ENCODE data around the gene GALK1. TPM values are rescaled to one million over a fixed set of nuclear protein-coding genes. Genes with fewer than 3 reads are reported as not detected.

GALK1 gene
- total RNA-seq, 3 donors from 2014 or later, result 16.9 to 23.5 (median 21.3) TPM

DNA sequence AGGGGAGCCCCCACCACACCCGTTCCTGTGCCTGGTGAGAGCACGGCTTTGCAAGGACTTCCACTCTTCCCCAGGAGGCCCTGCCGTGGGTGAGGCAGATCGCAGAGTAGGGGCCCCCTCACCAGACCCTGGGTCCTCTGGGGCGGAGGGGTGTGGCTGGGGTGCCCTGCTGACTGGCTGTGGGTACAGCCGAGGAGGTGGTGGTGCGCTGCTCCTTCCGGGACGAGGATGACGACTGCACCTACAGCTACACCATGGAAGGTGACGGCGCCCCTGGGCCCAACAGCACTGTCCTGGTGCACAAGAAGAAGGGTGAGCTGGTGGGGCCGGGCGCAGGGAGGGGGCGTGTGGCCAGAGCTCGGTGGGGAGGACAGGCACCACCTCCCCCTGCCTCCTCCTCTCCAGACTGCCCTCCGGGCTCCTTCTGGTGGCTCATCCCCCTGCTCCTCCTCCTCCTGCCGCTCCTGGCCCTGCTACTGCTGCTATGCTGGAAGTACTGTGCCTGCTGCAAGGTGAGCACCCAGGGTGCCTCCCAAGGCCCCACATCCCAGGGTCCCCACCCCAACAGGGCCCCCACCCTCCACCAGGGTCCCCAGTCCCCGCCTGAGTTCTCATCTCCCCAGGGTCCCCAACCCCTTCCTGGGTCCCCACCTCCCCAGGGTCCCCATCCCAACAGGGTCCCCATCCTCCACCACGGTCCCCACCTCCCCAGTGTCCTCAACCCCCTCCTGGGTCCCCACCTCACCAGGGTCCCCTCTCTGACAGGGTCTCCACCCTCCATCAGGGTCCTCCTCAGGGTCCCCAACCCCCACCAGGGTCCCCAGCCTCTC lies 27.6 kb downstream of the GALK1 start:
- H3K27me3 Mint-ChIP-seq (ENCODE audit: low read depth), result no peaks in the 10 kb centered on the region
- no peaks in the 10 kb centered on the region for H3K9me3 Mint-ChIP-seq
- H3K36me3 Mint-ChIP-seq (ENCODE audit: insufficient read depth), result no peaks in the 10 kb centered on the region
- H3K4me3 Mint-ChIP-seq, result no peak overlapping the region
- H3K4me1 Mint-ChIP-seq (ENCODE audit: low read depth), result peaks cover 2% of the 10 kb centered on the region
- ATAC-seq (no peak), DNase-seq (no peak)

DNA sequence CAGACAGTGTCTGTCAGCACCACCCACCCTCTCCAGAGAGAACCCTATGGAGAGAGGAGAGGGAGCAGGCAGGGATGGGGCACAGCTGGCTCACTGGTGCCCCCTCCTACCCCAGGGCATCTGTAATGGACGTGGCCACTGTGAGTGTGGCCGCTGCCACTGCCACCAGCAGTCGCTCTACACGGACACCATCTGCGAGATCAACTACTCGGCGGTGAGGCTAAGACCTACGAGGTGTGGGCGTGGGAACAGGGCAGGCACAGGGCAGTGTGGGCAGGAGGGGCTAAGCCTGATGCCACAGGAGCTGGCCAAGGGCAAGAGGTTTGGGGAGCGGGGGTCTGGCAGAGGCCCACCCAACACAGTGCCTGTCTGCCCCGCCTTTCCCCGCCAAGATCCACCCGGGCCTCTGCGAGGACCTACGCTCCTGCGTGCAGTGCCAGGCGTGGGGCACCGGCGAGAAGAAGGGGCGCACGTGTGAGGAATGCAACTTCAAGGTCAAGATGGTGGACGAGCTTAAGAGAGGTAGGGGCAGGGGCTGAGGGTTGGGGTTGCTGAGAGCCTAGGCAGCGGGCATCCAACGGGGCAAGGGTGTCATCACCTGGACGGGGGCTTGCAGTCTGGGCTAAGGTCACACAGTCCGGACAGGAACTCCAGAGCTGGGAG lies 28.7 kb downstream of the GALK1 start:
- H3K36me3 Mint-ChIP-seq (ENCODE audit: insufficient read depth), result no peaks in the 10 kb centered on the region
- DNase-seq (no peak), ATAC-seq (no peak)
- H3K4me1 Mint-ChIP-seq (ENCODE audit: low read depth), result peaks cover 2% of the 10 kb centered on the region
- no peak overlapping the region for H3K4me3 Mint-ChIP-seq
- no peaks in the 10 kb centered on the region for H3K9me3 Mint-ChIP-seq
- H3K27me3 Mint-ChIP-seq (ENCODE audit: low read depth), result no peaks in the 10 kb centered on the region

DNA sequence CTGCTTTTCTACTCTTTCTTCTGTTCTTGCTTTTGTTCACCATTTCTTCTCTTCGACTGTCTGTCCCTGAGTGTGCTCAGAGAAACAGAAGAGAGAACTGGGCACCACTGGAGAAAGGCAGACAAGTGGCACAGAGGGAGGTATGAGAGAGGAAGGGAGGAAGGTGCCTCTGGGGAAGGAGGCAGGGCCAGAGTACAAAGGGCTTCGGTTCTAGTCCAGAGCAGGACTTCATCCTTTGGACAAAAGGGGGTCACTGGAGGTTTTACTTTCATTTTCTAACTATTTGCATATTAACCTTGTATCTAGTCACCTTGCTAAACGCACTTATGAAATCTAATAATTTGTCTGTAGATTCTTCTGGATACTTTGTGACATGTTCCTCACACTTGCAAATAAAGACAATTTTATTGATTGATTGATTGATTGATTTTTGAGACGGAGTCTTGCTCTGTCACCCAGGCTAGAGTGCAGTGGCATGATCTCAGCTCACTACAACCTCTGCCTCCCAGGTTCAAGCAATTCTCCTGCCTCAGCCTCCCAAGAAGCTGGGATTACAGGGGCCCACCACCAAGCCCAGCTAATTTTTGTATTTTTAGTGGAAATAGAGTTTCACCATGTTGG lies 30.2 kb downstream of the GALK1 start:
- Mint-ChIP-seq H3K9me3 (no peaks in the 10 kb centered on the region), H3K4me1 (ENCODE audit: low read depth) (peaks cover 2% of the 10 kb centered on the region), H3K36me3 (ENCODE audit: insufficient read depth) (no peaks in the 10 kb centered on the region), H3K27me3 (ENCODE audit: low read depth) (no peaks in the 10 kb centered on the region), H3K4me3 (no peak overlapping the region)
- ATAC-seq, result no peak
- no peak for DNase-seq

DNA sequence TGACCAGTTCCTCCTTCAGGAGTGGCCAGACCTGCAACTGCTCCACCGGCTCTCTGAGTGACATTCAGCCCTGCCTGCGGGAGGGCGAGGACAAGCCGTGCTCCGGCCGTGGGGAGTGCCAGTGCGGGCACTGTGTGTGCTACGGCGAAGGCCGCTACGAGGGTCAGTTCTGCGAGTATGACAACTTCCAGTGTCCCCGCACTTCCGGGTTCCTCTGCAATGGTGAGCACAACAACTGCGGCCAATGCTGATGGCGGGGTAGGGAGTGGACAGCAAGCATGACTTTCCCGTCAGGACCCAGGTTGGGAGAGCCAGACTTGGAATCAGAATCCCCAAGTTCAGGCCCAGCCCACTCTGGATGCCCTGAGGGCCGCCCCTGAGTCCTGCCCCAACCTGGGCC lies 31.5 kb downstream of the GALK1 start:
- ATAC-seq, result no peak
- H3K4me3 Mint-ChIP-seq, result no peak overlapping the region
- DNase-seq, result no peak
- peaks cover 2% of the 10 kb centered on the region for H3K4me1 Mint-ChIP-seq (ENCODE audit: low read depth)
- no peaks in the 10 kb centered on the region for H3K27me3 Mint-ChIP-seq (ENCODE audit: low read depth)
- H3K36me3 Mint-ChIP-seq (ENCODE audit: insufficient read depth), result no peaks in the 10 kb centered on the region
- no peaks in the 10 kb centered on the region for H3K9me3 Mint-ChIP-seq

DNA sequence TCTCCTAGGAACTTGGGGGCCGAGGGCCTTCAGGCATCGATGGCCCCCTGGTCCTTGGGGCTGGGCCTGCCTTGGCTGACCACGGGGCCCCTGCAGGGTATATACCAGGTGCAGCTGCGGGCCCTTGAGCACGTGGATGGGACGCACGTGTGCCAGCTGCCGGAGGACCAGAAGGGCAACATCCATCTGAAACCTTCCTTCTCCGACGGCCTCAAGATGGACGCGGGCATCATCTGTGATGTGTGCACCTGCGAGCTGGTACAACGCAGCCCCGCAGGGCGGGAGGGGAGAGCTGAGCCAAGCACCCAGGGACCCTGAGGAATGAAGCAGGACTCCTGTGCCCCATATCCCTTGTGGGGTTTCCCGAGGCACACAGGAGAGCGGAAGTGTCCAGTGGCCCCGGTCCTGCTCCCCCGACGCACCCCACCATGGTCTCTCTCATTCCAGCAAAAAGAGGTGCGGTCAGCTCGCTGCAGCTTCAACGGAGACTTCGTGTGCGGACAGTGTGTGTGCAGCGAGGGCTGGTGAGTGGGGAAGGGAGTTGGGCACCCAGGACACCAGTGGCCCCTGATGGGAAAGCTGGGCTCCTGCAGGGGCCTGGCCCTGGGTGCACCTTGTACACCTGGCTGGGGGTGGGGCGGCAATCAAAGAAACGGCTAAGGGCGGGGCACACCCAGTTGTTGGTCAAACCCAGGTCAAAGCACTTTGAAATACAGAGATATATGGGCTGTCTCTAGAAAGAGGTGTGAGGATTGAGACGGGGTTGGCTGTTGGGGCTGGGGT lies 33.1 kb downstream of the GALK1 start:
- peaks cover 2% of the 10 kb centered on the region for H3K4me1 Mint-ChIP-seq (ENCODE audit: low read depth)
- no peak for ATAC-seq
- no peak for DNase-seq
- no peaks in the 10 kb centered on the region for H3K27me3 Mint-ChIP-seq (ENCODE audit: low read depth)
- H3K36me3 Mint-ChIP-seq (ENCODE audit: insufficient read depth), result no peaks in the 10 kb centered on the region
- no peaks in the 10 kb centered on the region for H3K9me3 Mint-ChIP-seq
- no peak overlapping the region for H3K4me3 Mint-ChIP-seq

DNA sequence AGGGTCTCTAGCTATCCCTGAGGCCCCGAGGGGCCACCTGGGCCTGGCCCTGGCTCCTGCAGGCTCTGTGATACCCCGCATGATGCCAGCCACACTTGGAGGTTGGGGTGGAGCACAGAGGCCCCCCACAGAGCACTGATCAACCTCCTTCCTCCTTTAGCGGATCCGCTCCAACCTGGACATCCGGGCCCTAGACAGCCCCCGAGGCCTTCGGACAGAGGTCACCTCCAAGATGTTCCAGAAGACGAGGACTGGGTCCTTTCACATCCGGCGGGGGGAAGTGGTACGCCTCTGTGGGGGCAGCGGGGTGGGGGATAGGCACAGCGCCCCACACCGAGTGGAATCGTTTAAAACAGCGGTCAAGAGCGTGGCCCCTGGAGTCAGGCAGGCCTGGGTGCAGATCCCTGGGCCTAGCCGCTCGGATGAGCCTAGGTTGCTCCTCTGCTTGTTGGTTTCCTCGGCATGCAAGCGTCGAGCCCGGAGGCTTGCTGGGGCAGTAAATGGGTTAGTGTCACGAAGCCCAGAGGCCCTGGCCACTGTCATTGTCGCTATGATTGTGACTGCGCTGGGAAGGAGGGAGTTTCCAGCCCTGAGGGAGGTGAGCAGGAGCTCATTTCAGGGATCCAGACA lies 33.8 kb downstream of the GALK1 start:
- Mint-ChIP-seq H3K36me3 (ENCODE audit: insufficient read depth) (no peaks in the 10 kb centered on the region), H3K4me1 (ENCODE audit: low read depth) (peaks cover 2% of the 10 kb centered on the region), H3K9me3 (no peaks in the 10 kb centered on the region), H3K4me3 (no peak overlapping the region), H3K27me3 (ENCODE audit: low read depth) (no peaks in the 10 kb centered on the region)
- ATAC-seq (no peak), DNase-seq (no peak)

DNA sequence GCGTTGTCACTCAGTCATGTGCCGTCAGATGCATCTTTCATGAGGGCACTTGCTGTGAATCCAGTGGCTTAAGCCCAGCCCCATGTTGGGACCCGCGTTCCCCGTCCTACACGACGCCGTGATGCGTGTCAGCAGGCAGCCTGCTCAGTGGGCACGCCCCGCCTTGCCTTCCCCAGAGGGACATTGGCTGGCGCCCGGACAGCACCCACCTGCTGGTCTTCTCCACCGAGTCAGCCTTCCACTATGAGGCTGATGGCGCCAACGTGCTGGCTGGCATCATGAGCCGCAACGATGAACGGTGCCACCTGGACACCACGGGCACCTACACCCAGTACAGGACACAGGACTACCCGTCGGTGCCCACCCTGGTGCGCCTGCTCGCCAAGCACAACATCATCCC lies 34.9 kb downstream of the GALK1 start:
- ATAC-seq, result no peak
- H3K36me3 Mint-ChIP-seq (ENCODE audit: insufficient read depth), result no peaks in the 10 kb centered on the region

DNA sequence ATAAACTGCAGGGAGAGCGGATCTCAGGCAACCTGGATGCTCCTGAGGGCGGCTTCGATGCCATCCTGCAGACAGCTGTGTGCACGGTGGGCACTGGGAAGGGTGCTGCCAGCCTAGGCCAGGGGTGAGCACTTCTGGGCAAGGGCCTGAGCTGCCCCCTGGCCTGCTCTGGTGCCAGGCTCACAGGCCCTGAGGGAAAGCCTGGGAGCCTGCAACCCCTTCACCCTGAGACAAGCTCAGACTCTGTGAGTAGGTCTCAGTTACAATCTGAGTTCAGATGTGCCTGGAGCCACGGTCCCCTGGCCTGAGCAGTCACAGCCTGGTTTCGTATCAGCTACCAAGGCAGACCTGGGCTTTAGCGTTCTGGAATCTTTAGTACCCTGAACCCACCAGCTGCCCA lies 35.6 kb downstream of the GALK1 start:
- H3K9me3 Mint-ChIP-seq, result no peaks in the 10 kb centered on the region
- H3K4me1 Mint-ChIP-seq (ENCODE audit: low read depth), result no peaks in the 10 kb centered on the region
- H3K36me3 Mint-ChIP-seq (ENCODE audit: insufficient read depth), result no peaks in the 10 kb centered on the region
- no peaks in the 10 kb centered on the region for H3K27me3 Mint-ChIP-seq (ENCODE audit: low read depth)
- DNase-seq (no peak), ATAC-seq (no peak)
- H3K4me3 Mint-ChIP-seq, result no peak overlapping the region

More for the DNA sequence above, 34.9 kb downstream of the GALK1 start:
- no peak overlapping the region for H3K4me3 Mint-ChIP-seq
- no peaks in the 10 kb centered on the region for H3K9me3 Mint-ChIP-seq
- DNase-seq, result no peak
- H3K27me3 Mint-ChIP-seq (ENCODE audit: low read depth), result no peaks in the 10 kb centered on the region
- H3K4me1 Mint-ChIP-seq (ENCODE audit: low read depth), result peaks cover 2% of the 10 kb centered on the region

DNA sequence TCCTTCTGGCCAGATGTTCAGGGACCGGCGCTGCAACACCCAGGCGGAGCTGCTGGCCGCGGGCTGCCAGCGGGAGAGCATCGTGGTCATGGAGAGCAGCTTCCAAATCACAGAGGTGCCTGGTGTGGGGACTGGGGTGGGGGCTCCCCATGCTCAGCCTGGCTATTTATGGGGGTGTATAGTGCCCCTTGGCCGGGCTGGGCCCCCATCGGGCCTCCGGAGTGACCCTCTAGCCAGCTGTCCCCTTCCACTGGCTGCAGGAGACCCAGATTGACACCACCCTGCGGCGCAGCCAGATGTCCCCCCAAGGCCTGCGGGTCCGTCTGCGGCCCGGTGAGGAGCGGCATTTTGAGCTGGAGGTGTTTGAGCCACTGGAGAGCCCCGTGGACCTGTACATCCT lies 37.6 kb downstream of the GALK1 start:
- Mint-ChIP-seq H3K9me3 (no peaks in the 10 kb centered on the region), H3K36me3 (ENCODE audit: insufficient read depth) (no peaks in the 10 kb centered on the region), H3K27me3 (ENCODE audit: low read depth) (no peaks in the 10 kb centered on the region), H3K4me3 (no peak overlapping the region), H3K4me1 (ENCODE audit: low read depth) (no peaks in the 10 kb centered on the region)
- ATAC-seq (no peak), DNase-seq (no peak)

DNA sequence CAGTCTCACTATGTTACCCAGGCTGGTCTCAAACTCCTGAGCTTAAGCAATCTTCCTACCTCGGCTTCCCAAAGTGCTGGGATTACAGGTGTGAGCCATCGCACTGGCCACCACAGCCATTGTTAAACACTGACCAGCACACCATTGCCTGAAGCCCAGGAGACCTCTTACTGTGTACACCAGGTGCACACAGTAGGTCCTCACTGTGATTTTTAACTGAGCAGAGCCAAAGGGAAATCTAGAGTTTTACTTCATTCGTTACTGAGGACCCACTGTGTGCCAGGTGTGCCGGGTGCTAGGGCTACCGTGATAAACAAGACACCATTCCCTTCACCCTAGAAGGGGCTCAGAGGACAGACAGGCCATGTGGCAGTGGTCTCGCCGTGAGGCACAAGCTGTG lies 39.5 kb downstream of the GALK1 start:
- DNase-seq (no peak), ATAC-seq (no peak)
- H3K4me3 Mint-ChIP-seq, result no peak overlapping the region
- peaks cover 1% of the 10 kb centered on the region for H3K27me3 Mint-ChIP-seq (ENCODE audit: low read depth)
- no peaks in the 10 kb centered on the region for H3K36me3 Mint-ChIP-seq (ENCODE audit: insufficient read depth)
- H3K9me3 Mint-ChIP-seq, result no peaks in the 10 kb centered on the region
- H3K4me1 Mint-ChIP-seq (ENCODE audit: low read depth), result peaks cover 4% of the 10 kb centered on the region

DNA sequence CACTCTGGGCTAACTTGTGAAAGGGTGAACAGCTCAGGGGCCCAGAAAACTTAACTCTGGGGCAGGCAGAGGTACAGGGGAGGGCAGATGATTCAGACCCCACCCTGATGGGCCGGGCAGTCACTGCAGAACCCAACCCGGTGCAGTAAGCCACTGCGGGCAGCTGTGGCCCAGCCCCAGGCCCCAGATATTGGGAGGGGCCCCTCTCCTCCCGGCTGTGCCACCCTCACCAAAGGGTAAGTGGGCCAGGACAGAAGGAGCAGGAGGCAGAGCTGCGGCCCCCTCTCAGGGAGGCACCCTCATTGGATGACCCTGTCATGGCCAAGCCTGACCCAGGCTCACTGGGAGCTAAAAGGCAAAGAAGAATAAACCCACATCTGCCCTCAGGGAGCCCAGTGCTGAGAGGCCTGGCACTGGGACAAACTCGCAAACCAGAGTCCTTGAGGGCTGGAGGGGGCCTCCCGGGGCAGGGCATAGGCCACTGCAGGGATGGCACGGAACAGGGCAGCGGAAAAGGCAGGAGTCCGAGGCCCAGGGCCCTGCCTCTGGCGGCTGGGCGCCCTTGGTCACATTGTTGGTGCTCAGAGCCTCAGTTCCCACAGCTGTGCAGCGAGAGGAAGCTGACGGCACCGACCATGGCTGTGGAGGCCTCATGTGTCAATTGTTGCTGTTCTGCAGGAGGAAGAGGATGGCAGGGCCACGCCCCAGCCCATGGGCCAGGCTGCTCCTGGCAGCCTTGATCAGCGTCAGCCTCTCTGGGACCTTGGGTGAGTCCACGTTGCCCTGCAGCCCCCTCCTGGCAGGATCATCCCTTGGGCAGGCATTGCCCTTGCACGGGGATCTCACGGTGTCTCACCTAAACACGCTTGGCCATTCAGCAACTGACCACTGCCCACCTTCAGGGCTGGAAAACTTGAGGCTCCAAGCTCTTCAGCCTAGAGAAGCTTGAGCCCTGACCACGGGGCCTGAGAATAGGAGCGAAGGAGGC lies 40.7 kb downstream of the GALK1 start:
- DNase-seq (no peak), ATAC-seq (no peak)
- no peak overlapping the region for H3K4me3 Mint-ChIP-seq
- H3K9me3 Mint-ChIP-seq, result no peaks in the 10 kb centered on the region
- H3K4me1 Mint-ChIP-seq (ENCODE audit: low read depth), result peaks cover 6% of the 10 kb centered on the region
- H3K27me3 Mint-ChIP-seq (ENCODE audit: low read depth), result peaks cover 1% of the 10 kb centered on the region
- H3K36me3 Mint-ChIP-seq (ENCODE audit: insufficient read depth), result no peaks in the 10 kb centered on the region

DNA sequence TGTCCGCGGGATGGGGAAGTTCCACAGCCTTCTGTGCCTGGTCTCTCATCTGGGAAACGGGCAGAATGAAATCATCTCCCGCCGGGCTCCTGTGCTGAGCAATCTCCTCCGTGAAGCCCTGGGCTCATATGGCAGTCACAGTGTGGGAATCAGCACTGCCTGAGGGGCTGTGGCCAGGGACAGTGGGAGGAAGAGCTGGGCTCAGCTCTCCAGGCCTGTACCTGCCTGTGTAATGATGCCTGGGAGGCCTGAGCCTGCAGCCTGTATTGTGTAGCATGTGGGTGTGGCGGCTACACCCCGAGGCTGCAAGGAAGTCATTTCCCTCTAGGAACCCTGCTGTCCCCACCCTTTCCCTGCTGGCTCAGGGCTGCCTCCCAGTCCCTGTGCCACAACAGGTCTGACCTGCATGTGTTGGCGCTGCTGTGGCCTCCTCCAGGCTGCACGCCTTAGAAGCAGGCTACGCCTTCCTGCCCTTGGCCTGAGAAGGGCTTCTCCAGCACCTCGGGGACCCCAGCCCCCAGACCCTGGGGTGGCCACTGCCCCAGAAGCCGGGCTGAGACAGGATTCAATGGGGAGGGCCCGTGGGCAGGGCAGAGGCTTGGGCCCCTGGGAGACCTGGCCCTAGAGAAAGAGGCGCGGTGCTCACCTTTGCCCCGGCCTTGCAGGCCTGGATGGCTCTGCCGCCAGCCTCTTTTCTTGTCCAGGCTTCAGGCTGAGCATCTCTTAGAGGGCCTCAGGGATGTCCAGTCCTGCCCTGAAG lies 41.6 kb downstream of the GALK1 start:
- Mint-ChIP-seq H3K4me3 (no peak overlapping the region), H3K27me3 (ENCODE audit: low read depth) (peaks cover 5% of the 10 kb centered on the region), H3K4me1 (ENCODE audit: low read depth) (peaks cover 6% of the 10 kb centered on the region), H3K9me3 (no peaks in the 10 kb centered on the region), H3K36me3 (ENCODE audit: insufficient read depth) (no peaks in the 10 kb centered on the region)
- ATAC-seq, result no peak
- no peak for DNase-seq

All from activated T-cell treated with anti-CD3 and anti-CD28 coated beads, Interleukin-2, amount 50 U/mL, for 4 hours (primary cell).